SHP77 treated with DMSO at 0.1 percent for 48 hours (cell line): ENCODE data around the gene BPTF.
"Not testable (repeated sequence)": the region's sequence is repeated elsewhere in the genome, so short reads cannot be mapped to it uniquely, and the experiment has no call there.

ENCODE experiments used
- DNase-seq: peaks from one replicate; lab custom pipeline; 2025; lab: John Stamatoyannopoulos, UW

The BPTF gene

DNA sequence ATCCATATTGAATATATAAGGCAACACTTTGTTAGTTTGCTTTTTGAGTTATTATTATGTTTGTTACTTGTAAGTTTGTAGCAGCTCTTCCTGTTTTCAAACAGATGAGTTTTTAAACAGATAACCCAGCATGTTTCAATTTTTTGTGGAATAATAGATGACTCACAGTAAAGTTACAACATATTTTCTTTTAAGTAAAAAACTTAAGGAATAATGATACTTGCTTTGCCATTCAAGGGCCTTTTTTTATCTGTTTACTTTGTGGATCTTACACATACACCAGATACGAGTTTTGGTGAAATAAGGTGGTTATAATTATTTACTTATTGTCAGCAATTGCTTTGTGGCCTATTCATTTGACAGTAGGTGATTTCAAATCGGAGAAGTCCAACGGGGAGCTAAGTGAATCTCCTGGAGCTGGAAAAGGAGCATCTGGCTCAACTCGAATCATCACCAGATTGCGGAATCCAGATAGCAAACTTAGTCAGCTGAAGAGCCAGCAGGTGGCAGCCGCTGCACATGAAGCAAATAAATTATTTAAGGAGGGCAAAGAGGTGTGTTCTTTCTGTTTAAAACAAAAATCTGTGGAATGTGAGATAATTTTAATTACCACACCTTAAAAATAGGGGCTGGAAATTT is 66.3 kb downstream of the BPTF start:
- DNase-seq: no peak

DNA sequence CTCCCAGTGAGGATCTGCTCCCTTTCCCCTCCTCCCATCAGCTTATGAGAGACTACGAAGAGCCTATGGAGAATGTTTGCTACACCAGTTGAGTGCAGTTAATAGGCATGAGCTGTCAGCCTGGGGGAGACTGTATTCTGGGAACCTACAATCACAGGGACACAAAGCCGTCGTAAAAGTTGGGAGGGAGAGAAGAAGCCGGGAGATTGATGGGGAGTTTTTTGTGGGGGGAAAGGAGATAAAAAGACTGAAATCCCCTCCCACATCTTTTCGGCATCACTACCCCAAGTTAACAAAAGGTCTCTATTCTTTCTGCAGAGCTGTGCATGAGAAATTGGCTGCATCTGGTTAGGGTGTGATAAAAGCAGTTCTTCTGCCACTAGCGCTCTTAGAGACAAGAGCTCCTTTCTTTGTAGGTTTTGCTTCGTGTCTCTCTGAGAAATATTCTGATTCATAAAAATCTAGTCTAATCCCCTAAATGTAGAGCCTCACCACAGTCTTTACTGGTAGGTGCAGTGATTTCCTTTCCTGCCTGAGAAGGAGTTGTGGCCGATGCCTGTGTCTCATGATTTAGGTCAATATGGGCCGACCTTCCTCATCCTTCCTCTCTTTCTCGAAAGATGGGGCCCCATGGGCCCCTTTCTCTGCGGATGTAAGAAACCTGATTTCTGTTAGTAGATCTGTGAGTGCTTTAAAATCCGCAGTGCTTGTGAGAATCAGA is 77.4 kb downstream of the BPTF start:
- no peak for DNase-seq

DNA sequence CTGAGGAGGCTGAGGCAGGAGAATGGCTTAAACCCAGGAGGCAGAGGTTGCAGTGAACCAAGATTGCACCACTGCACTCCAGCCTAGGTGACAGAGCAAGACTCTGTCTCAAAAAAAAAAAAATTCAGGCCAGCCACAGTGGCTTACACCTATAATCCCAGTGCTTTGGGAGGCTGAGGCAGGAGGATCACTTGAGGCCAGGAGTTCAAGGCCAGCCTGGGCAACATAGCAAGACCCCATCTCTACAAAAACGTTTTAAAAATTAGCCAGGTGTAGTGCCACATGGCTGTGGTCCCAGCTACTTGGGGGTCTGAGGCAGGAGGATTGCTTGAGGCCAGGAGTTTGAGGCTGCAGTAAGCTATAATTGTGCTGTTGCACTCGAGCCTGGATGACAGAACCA is 80.0 kb downstream of the BPTF start:
- not testable (repeated sequence) for DNase-seq

GRCh38 chr17:67910117-67910803 is 85.0 kb downstream of the BPTF start:
- DNase-seq: not testable (repeated sequence)

DNA sequence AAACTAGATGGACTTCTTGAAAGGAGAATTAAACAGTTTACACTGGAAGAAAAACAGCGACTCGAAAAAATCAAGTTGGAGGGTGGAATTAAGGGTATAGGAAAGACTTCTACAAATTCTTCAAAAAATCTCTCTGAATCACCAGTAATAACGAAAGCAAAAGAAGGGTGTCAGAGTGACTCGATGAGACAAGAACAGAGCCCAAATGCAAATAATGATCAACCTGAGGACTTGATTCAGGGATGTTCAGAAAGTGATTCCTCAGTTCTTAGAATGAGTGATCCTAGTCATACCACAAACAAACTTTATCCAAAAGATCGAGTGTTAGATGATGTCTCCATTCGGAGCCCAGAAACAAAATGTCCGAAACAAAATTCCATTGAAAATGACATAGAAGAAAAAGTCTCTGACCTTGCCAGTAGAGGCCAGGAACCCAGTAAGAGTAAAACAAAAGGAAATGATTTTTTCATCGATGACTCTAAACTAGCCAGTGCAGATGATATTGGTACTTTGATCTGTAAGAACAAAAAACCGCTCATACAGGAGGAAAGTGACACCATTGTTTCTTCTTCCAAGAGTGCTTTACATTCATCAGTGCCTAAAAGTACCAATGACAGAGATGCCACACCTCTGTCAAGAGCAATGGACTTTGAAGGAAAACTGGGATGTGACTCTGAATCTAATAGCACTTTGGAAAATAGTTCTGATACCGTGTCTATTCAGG is 85.9 kb downstream of the BPTF start:
- DNase-seq: no peak

DNA sequence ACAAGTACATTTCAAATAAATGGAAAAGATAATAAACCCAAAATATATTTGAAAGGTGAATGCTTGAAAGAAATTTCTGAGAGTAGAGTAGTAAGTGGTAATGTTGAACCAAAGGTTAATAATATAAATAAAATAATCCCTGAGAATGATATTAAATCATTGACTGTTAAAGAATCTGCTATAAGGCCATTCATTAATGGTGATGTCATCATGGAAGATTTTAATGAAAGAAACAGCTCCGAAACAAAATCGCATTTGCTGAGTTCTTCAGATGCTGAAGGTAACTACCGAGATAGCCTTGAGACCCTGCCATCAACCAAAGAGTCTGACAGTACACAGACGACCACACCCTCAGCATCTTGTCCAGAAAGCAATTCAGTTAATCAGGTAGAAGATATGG is 86.8 kb downstream of the BPTF start:
- no peak for DNase-seq

- DNase-seq: no peak
These were observed 87.4 kb downstream of the BPTF start for GRCh38 chr17:67912656-67913055.

- DNase-seq: no peak
These were observed 94.9 kb downstream of the BPTF start for GRCh38 chr17:67920212-67920611.

- DNase-seq: no peak
These were observed 97.2 kb downstream of the BPTF start for GRCh38 chr17:67922503-67922902.

GRCh38 chr17:67928842-67929241 is 103.5 kb downstream of the BPTF start:
- DNase-seq: not testable (repeated sequence)

DNA sequence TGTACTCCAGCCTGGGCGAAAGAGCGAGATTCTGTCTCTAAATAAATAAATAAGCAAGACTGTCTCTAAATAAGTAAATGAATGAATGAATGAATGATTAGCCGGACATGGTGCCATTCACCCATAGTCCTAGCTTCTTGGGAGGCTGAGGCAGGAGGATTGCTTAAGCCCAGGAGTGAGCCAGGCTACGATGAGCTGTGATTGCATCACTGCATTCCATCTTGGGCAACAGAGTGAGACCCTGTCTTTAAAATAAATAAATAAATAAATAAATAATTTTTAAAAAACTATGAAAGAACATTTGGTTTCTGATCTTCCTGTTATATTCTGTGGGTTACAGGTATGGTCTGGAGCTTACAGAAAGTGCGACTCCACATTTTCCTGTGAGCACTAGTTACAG is 105.9 kb downstream of the BPTF start:
- DNase-seq: no peak

GRCh38 chr17:67942810-67943209 is 117.5 kb downstream of the BPTF start:
- DNase-seq: peak; percentile 3

DNA sequence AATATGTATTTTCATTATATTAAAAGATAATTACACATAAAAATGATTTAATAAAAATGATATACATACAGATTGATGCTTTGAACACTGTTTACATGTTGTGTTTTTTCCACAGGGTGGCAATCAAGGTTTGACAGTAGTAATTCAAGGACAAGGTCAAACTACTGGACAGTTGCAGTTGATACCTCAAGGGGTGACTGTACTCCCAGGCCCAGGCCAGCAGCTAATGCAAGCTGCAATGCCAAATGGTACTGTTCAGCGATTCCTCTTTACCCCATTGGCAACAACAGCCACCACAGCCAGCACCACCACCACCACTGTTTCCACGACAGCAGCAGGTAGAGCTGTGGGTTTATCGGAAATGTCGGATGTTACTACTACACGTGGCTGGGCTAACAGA is 118.7 kb downstream of the BPTF start:
- no peak for DNase-seq

GRCh38 chr17:67946513-67946912 is 121.2 kb downstream of the BPTF start:
- no peak for DNase-seq

- no peak for DNase-seq
These were observed 122.1 kb downstream of the BPTF start for GRCh38 chr17:67947325-67947813.

DNA sequence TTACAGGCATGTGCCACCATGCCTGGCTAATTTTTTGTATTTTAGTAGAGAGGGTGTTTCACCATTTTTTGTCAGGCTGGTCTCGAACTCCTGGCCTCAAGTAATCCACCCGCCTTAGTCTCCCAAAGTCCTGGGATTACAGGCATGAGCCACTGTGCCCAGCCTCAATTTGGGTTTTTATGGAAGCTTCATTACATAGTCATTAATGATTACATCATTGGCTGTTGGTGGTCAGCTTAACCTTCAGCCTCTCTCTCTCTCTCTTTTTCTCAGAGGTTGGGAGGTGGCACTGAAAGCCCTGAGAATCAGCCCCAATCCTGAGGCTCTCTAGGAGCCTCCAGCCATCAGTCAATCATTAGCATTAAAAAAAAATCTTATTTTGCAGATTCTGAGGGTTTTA is 125.6 kb downstream of the BPTF start:
- DNase-seq: no peak

DNA sequence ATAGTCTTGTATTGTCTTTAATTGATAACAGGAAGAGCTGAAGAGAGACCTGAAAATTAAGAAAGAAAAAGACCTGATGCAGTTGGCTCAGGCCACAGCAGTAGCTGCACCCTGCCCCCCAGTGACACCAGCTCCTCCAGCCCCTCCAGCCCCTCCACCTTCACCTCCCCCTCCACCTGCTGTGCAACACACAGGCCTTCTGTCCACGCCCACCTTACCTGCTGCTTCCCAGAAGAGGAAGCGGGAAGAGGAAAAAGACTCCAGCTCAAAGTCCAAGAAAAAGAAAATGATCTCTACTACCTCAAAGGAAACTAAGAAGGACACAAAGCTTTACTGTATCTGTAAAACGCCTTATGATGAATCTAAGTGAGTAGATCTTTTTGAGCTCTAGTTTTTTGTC is 134.2 kb downstream of the BPTF start:
- no peak for DNase-seq

- not testable (repeated sequence) for DNase-seq
These were observed 135.0 kb downstream of the BPTF start for GRCh38 chr17:67960276-67960675.

GRCh38 chr17:67962156-67962555 is 136.9 kb downstream of the BPTF start:
- not testable (repeated sequence) for DNase-seq

DNA sequence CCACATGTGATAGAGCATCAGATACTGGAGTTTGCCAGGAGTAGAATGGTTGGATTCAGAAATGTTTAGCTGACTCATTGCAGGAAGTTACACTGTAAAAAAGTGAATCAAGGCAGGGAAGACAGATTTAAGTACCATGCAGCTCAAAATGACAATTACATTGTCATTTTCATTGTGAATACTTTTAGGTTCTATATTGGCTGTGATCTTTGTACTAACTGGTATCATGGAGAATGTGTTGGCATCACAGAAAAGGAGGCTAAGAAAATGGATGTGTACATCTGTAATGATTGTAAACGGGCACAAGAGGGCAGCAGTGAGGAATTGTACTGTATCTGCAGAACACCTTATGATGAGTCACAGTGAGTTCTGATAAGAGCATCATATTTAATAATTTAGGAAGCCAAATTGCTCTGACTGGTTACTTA is 137.9 kb downstream of the BPTF start:
- peak; percentile 39 for DNase-seq

GRCh38 chr17:67970783-67971182 is 145.5 kb downstream of the BPTF start:
- peak; percentile 7 for DNase-seq

GRCh38 chr17:67974185-67974584 is 148.9 kb downstream of the BPTF start:
- DNase-seq: no peak
